Suppressor macrophage treated with lipopolysaccharide for 4 hours (primary cell): Measurements from ENCODE around the gene TMEM202.
"Not testable (repeated sequence)": the region's sequence is repeated elsewhere in the genome, so short reads cannot be mapped to it uniquely, and the experiment has no call there.

Source experiments
- DNase-seq: peaks from one replicate; pipeline ENCODE4 v3.0.0-alpha.2; 2020

The TMEM202 gene

GRCh38 chr15:72397796-72398588 is at the start of gene TMEM202:
TSS of gene TMEM202 (plus strand) at chr15:72398305. CDS start at chr15:72398327, 22 bp downstream.
- DNase-seq = no peak

- no peak for DNase-seq
These were observed 44.8 kb upstream of the TMEM202 start for GRCh38 chr15:72353266-72353665.

- DNase-seq = no peak
These were observed 43.6 kb upstream of the TMEM202 start for GRCh38 chr15:72354496-72354895.

- no peak for DNase-seq
These were observed 40.0 kb upstream of the TMEM202 start for GRCh38 chr15:72358121-72358520.

GRCh38 chr15:72358650-72359171 is 39.4 kb upstream of the TMEM202 start:
- DNase-seq = peak; percentile 79

GRCh38 chr15:72361176-72361575 is 36.9 kb upstream of the TMEM202 start:
- no peak for DNase-seq

GRCh38 chr15:72365844-72366243 is 32.3 kb upstream of the TMEM202 start:
- DNase-seq = peak; percentile 68

GRCh38 chr15:72368325-72368724 is 29.8 kb upstream of the TMEM202 start:
- peak; percentile 52 for DNase-seq

- peak; percentile 81 for DNase-seq
These were observed 29.2 kb upstream of the TMEM202 start for GRCh38 chr15:72368899-72369298.

GRCh38 chr15:72369964-72370363 is 28.1 kb upstream of the TMEM202 start:
- peak; percentile 75 for DNase-seq

- DNase-seq = no peak
These were observed 25.7 kb upstream of the TMEM202 start for GRCh38 chr15:72372361-72372760.

- peak; percentile 52 for DNase-seq
These were observed 22.6 kb upstream of the TMEM202 start for GRCh38 chr15:72375501-72375845.

- peak; percentile 84 for DNase-seq
These were observed 22.1 kb upstream of the TMEM202 start, which contains the start of gene HEXA for GRCh38 chr15:72375846-72376581. TSS of gene HEXA (minus strand) at chr15:72376014. CDS start at chr15:72375972, 42 bp downstream.

- no peak for DNase-seq
These were observed 20.8 kb upstream of the TMEM202 start for GRCh38 chr15:72377331-72377730.

- DNase-seq = peak; percentile 47
These were observed 19.0 kb upstream of the TMEM202 start for GRCh38 chr15:72379106-72379505.

GRCh38 chr15:72379856-72380430 is 18.2 kb upstream of the TMEM202 start:
- DNase-seq = no peak

GRCh38 chr15:72380743-72381142 is 17.4 kb upstream of the TMEM202 start:
- no peak for DNase-seq

- no peak for DNase-seq
These were observed 16.0 kb upstream of the TMEM202 start for GRCh38 chr15:72382146-72382545.

- no peak for DNase-seq
These were observed 10.4 kb upstream of the TMEM202 start for GRCh38 chr15:72387741-72388140.

- no peak for DNase-seq
These were observed 8.9 kb upstream of the TMEM202 start for GRCh38 chr15:72389231-72389630.

- not testable (repeated sequence) for DNase-seq
These were observed 1.8 kb upstream of the TMEM202 start for GRCh38 chr15:72396331-72396730.

- no peak for DNase-seq
These were observed 543 bp downstream of the TMEM202 start for GRCh38 chr15:72398648-72399047.

GRCh38 chr15:72402726-72403125 is 4.6 kb downstream of the TMEM202 start:
- no peak for DNase-seq

- DNase-seq = no peak
These were observed 6.3 kb downstream of the TMEM202 start for GRCh38 chr15:72404356-72404755.
